Activated CD4-positive, alpha-beta T cell treated with anti-CD3 and anti-CD28 coated beads for 1 hour (primary cell): ENCODE data around the gene REPIN1.

Experiments
- DNase-seq: peaks from one replicate; pipeline ENCODE4 v3.0.0-alpha.2; 2020

REPIN1 gene

DNA sequence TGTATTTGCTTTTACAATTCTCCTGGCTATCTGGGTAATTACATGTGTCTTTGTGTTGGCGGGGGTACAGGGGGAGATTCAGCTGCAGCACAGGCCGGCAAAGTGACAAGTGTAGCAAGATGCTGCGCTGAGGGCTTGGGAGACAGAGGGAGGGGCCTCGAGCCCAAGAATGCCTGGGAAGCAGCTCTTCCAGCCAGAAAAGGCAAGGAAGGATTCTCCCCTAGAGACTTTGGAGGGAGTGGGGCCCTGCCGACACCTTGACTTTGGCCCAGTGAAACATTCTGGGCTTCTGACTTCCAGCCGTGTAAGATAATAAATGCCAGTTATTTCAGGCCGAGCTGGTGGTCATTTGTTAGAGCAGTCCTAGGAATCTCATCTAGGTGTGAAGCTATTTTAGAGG lies 7.2 kb upstream of the REPIN1 start:
- DNase-seq, result no peak

DNA sequence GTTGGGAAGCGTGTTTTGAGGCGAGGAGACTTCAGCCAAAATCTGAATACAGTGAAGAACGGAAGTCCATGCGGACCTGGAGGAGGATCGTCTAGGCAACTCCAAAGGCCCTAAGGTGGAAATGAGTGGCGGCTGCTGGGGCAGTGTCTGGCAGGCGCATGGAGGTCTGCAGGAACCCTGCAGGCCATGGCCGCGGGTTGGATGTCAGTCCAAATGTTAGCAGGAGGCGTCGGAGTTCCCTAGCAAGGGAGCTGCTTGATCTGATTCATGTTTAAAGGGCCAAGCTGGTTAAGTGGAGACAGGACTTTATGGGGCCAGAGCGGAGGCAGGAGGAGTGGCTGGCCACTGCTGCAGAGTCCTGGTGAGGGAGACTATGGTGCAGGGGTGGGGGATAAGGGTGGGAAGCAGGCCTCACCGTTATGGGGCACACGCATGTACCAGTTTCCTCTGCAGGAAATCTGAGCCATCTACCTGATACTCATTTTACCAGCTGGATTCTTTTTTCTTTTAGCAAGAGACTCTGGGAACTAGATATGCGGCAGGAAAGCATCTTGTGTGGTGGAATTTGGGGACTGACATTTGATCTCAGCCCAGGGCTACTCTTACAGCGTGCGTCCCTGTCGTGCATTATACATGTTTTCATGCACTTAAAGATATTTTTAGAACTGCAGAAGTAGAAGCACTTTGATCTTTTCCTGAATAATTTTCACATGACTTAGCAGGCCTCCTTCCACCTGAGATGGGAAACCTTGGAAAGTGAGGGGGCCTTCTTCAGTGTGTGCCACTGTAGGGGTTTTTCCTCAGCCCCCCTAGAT lies 6.6 kb upstream of the REPIN1 start:
- DNase-seq, result no peak

DNA sequence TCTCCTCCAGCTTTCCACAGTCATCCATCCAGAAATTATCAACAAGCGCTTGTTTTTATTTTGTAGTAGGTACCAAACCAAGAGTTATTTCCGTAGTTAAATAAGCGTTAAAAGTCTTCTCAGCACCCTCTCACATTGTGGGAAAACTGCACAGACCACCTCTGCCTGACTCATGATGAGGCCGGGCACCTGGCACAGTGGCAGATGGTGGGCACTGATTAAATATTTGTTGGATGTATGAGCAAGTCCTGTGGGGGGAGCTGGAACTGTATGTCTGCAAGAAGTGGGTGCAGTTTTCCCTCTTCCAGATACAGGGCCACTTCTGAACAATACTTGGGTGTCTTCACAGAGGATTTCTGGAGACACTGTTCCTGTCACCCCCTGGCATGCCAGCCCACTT lies 5.3 kb upstream of the REPIN1 start:
- no peak for DNase-seq

DNA sequence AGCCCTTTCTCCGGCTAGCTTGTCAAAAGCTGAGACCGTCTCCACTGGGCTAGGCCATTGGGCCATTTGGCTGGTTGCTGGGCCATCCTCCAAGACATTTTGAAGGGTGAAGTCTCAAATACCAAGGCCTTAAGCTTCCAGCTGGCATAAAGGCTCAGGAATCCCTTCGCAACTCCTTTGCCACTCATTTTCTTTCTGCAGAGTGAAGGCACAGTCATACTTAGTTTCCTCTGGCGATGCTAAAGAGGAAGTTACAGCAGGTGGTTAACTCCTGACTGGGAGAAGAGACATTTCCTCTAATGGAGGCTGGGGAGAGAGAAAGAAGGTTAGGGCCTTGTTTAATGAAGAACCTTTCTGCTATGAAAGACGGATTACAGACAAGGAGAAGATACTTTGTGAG lies 4.8 kb upstream of the REPIN1 start:
- DNase-seq, result no peak

DNA sequence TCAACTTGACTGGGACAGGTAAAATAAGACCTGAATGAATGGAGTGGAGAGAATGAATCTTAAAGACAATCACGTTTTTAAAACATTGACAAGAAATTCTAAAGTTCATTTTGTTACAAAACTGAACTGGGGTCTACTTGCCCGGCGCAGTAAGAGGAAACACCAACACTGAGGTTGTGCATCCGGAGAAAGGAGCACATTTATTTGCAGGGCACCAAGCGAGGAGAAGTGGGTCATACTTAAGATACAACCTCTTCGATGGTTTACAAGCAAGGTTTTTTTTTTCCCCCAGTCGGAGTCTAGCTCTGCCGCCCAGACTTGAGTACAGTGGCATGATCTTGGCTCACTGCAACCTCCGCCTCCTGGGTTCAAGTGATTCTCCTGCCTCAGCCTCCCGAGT lies 3.4 kb upstream of the REPIN1 start:
- no peak for DNase-seq

DNA sequence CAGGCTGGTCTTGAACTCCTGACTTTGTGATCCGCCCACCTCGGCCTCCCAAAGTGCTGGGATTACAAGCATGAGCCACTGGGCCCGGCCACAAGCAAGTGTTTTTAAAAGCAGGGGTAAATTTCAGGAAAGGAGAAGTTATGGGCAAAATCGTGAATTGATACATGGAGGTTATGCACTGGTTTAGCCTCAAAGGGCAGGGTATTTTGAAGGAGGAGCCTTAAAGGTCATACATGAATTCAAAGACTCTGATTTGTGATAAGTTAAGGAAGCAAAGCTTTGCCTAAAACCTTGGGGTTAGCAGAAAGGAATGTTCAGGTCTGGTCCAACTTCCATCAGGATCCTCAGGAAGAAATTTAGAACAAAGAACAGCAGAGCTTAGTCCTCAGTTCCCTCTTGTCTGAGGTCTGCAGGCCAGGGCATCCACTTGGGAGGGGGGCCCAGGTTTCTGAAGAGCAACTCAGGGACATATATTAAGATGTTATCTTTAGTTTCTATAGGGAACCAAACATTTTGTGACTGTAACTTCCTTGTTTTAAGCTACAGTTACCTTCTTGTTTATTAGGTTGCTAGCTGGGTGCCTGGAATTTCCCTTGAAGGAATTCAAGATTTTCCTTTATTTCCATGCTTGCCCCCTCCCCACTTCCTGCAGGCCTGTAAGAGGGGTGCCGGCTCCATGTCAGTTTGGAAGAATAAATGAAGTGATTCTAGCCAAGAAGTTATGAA lies 2.8 kb upstream of the REPIN1 start:
- no peak for DNase-seq

DNA sequence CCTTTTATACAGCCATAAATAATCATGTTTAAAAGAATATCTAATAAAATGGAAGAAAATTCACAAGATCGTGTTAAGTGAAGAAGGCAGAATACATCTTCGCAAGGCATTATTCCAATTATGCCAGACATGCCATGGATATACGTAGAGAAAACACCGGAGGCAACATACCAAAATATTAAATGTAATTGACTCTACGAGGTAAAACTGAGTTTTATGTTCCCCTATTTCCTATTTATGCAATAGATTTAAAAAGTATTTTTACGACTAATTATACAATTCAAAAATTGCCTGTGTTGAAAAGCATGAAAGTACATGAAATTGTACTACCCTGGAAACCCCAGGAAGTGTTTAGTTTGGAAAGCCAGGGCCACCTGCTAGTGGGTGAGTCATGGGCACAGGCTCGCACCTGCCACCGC lies 936 bp upstream of the REPIN1 start:
- DNase-seq, result no peak

DNA sequence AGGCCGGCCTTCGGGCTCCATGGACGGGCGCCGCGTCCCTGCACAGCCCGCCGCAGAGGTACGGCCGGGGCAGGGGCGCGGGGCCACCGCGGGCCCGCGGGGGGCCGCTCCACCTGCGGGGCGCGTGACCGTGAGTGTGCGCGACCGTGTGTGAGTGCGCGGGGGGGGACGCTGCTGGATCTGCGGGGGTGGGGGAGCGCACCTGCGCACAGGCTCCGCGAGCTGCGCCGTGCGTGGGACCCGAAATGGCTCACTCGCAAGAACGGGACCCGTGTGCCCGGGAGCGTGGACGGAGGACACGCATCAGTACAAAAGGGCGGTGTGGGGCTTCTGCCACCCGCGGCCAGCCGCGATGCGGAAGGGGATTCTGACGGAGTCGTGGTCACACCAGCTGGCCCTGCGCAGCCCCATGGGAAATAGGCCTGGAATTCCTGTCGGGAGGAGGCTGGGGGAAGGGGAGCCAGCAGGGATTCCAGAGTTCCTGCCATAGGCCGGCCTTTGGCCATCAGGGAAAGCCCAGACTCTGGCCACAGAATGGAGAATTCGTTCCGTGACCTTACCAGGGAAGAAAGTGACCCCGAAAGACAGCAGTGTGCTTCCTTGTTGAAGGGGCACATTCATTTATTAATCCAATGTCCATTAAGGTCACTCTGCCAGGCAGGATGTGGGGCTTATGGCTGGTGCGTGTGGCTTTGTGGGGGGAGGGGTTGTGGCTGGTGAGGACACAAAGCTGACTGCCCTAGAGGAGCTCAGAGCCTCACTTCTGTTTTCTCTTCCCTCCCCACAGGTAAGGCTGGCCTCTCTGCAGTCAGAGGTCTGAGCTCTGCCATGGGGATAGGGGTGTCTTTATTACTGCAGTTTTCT lies 494 bp downstream of the REPIN1 start:
- peak; percentile 53 for DNase-seq

DNA sequence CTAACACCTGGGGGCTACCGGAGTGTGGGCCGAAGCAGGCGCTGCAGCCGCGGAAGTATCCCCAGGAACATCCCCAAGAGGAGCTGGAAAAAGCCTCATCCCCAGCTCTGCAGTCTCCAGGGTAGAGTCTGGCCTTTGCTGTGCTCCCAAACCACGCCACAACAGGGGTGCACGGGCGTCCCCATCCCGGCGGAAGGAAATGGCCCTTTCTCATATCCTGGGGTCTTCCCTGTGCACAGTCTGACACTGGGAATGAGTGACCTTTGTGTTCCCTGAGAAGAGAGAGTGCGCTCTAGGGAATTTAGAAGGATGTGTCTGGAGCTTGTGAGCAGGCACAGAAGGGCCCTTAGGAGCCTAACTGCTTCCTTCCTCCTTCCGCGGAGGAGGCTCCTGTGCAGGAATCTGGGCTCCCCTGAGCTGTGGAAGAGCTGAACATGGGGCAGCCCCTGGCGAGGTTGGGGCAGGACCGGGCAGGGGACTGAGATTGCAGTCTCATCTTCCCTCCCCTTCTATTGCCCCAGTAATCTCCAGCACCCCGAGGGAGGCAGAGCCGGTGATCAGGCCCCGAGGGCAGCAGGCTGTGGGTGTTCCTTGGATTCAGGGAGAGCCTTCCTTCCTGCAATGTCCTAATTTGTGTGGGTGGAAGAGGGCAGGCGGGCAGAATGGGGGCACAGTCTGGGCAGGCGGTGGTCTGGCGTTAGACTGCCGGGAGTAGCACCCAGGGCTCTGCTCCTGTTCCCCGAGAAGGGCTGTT lies 1.3 kb downstream of the REPIN1 start:
- DNase-seq, result no peak

DNA sequence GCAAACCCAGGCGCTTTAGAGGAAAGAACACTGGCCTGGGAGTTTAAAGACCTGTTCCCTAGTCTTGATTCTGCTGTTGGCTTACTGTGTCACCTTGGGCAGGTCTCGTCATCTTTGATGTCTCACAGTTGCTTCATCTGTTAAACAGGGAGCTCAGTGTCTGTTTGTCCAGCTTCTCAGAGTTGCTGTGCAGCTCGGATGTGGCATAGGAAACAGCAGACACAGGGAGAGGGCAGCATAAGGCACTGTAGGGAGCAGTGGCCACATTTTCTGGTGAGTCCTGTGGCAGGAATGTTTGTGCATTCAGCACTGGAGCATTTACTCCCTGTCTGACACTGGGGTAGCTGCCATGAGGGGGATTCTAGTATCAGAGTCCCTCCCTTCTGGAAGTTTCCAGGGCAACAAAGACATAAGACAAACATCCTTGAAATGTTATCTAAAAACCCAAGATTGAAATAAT lies 2.0 kb downstream of the REPIN1 start:
- DNase-seq, result no peak

DNA sequence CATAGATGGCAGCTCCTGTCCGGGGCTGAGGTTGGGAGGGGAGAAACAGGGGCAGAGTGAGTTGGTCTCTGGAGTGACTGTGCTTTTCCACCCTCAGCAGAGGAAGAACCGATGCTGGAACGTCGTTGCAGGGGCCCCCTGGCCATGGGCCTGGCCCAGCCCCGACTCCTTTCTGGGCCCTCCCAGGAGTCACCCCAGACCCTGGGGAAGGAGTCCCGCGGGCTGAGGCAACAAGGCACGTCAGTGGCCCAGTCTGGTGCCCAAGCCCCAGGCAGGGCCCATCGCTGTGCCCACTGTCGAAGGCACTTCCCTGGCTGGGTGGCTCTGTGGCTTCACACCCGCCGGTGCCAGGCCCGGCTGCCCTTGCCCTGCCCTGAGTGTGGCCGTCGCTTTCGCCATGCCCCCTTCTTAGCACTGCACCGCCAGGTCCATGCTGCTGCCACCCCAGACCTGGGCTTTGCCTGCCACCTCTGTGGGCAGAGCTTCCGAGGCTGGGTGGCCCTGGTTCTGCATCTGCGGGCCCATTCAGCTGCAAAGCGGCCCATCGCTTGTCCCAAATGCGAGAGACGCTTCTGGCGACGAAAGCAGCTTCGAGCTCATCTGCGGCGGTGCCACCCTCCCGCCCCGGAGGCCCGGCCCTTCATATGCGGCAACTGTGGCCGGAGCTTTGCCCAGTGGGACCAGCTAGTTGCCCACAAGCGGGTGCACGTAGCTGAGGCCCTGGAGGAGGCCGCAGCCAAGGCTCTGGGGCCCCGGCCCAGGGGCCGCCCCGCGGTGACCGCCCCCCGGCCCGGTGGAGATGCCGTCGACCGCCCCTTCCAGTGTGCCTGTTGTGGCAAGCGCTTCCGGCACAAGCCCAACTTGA lies 2.7 kb downstream of the REPIN1 start:
- no peak for DNase-seq

DNA sequence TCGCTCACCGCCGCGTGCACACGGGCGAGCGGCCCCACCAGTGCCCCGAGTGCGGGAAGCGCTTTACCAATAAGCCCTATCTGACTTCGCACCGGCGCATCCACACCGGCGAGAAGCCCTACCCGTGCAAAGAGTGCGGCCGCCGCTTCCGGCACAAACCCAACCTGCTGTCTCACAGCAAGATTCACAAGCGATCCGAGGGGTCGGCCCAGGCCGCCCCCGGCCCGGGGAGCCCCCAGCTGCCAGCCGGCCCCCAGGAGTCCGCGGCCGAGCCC lies 3.3 kb downstream of the REPIN1 start:
- DNase-seq, result no peak

DNA sequence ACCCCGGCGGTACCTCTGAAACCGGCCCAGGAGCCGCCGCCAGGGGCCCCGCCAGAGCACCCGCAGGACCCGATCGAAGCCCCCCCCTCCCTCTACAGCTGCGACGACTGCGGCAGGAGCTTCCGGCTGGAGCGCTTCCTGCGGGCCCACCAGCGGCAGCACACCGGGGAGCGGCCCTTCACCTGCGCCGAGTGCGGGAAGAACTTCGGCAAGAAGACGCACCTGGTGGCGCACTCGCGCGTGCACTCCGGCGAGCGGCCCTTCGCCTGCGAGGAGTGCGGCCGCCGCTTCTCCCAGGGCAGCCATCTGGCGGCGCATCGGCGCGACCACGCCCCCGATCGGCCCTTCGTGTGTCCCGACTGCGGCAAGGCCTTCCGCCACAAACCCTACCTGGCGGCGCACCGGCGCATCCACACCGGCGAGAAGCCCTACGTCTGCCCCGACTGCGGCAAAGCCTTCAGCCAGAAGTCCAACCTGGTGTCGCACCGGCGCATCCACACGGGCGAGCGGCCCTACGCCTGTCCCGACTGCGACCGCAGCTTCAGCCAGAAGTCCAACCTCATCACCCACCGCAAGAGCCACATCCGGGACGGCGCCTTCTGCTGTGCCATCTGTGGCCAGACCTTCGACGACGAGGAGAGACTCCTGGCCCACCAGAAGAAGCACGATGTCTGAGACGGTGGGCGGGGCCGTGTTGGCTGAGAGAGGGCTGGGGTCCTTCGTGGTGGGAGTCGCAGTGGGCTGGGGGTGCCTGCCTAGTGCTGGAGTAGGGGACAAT lies 3.8 kb downstream of the REPIN1 start:
- DNase-seq, result no peak

DNA sequence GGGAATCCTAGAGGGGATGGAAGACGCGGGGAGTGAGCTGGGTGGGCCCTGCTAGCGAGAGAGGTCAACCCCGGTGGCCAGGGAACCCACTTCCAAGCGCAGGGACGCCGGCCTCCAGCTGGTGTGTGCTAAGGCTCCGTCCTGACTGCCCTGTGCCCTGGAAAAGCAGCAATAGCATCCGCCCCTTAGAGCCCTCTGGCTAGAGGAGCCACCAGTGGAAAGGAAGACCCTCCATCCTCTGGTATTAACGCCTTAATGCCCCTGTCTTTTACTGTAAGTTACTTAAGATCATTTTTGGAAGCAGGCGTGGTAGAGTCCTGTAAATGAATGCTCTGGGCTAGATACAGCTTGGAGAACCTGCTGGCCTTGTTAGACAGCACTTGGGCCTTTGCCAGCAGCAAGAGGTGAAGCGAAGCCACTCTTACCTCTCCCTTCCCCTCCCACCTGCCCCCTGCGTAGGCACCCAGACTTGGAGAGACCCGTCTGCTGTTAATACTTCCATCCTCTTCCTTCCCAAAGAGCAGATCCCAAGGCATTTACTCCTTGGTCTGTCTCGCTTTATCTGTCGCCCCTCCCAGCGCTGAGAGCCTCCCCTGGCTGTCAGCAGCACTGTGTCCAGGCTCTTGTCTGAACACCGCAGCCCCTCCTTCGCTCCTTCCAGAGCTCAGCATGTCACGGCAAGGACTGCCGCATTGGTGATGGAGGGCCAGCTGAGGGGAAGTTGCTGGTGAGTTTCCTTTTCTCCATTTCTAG lies 4.6 kb downstream of the REPIN1 start:
- DNase-seq, result no peak

DNA sequence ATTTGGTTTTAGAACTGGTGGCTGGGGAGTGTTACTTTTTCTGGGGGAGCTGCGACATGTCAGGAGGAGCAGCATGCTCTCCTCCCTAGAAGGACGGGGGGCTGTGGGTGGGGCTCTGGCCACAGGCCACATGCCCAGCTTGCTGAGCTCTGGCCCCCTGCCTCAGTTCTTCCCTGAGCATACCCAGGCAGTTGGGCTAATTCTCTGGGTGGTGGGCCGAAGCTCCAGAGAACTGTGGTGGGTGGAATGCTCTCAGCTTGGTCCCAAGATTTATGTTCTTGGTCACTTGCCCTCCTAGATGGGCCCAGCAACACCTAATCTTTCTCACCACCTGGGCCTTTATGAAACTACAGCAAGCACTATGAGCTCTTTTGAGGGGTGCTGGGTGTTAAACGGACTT lies 5.4 kb downstream of the REPIN1 start:
- no peak for DNase-seq

DNA sequence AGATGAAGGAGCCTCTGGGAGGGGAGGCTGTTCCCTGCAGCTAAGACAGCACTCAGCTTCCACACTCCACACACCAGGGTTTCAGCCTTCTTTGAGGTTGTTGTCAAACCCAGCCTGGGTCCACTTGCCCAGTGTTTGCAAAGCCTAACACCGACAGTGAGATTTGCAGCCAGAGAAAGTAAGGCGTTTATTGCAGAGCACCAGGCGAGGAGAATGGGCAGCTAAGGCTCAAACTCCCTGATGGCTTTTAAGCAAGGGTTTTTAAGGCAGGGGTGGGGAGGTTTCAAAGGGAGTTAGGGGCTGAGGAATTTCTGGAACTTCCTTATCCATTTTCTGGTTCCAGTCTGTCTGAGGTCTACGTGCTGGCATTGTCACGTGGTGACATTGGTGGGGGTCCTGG lies 5.8 kb downstream of the REPIN1 start:
- no peak for DNase-seq

DNA sequence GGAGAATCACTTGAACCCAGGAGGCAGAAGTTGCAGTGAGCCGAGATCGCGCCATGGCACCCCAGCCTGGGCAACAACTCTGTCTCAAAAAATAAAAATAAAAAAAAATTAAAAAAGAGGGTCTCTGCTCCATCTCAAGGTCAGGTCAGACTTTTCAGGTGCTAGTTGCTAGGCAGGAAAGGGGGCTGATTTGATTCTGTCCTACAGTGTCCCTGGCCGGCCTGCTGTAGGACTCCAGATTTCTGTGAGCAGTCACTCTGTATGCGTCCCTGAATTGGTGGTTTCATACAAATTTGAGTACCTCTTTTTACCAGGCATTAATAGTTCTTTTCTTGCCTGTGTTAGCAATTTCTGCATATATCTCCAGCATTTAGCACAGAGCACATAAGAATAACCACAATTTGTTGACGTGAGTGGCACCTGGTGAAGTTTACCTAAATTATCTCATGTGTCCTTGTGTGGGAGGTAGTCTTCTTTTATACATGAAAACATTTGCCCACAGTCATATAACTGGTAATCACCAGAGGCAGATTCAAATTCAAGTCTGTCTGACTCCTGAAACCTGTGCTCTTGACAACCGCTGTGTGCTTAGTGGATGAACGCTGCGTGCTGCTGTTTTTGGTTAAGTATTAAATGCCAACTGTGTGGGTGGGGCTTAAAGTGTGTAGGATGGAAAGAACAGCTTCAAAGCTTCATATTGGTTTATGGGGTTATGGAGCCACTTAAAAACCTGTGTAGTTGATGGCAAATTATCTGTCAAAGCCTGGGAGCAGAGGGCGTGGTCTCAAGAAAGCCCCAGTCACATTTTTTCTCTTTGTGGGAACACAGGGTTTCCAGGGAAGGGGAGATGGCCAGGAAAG lies 7.3 kb downstream of the REPIN1 start:
- DNase-seq, result no peak

DNA sequence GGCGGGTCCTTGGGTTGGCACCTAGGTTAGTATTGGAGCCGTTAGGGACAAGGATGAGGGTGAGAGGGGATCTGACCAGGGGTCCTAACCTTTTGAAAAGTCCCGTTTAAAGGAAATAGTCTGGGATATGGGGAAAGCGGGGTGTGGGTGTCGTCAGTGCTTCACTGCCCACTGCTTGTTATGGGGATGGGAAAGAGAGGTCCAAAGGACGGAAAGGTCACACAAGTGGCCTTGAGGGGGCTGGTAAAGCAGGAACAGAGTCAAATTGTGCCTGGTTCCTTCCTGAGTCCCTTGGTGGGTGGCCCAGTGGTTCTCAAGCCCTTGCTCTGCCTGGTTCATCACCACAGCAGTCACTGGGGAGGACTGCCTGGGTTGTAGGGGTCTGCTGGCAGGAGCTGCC lies 7.9 kb downstream of the REPIN1 start:
- DNase-seq, result no peak

DNA sequence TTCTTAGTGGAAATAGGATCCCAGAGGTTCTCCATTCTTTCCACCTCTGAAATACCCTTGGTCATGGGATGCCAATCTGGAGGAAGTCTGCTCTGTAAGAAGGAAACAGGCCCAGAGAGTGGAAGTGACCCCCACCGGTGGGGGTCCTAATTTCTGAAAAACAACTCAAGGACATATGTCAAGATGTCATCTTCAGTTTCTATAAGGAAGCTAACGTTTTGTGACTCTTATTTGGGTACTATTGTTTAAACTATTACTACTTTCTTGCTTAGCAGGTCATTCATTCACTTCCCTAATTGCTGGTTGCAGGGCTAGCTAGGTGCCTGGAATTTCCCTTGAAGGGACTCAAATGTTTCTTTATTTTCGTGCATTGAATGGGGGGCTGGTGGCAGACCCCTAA lies 8.6 kb downstream of the REPIN1 start:
- DNase-seq, result no peak
